ENCODE results near the gene MCTP2.

DNA sequence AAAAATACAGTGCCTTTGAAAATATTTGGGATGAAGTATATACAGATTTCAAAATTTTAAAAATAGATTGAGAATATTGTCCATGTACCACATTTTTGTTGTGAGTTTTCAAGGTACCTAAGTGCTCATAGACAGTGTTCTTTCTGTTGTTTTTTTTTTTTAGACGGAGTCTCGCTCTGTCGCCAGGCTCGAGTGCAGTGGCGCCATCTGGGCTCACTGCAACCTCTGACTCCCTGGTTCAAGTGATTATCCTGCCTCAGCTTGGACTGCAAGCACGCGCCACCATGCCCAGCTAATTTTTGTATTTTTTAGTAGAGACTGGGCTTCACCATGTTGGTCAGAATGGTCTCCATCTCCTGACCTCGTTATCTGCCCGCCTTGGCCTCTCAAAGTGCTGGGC is 223.9 kb downstream of the MCTP2 start:
- TF ChIP-seq YY1 (IDR thresholded peaks at IDR 0.05; ENCODE audit: insufficient read depth, insufficient read length) (no peak), ZNF274 (IDR thresholded peaks at IDR 0.05; ENCODE audit: low read depth, low read length) (no peak), SUZ12 (IDR thresholded peaks at IDR 0.05; ENCODE audit: extremely low read depth, insufficient read depth, insufficient read length) (no peak)
